Measurements from ENCODE around the gene ZNF473.
"Not testable (repeated sequence)": the region's sequence is repeated elsewhere in the genome, so short reads cannot be mapped to it uniquely, and the experiment has no call there.

Gene ZNF473

GRCh38 chr19:50051228-50051895 is 25.6 kb downstream of the ZNF473 start:
- not testable (repeated sequence) for DNase-seq

GRCh38 chr19:50051964-50052363 is 26.2 kb downstream of the ZNF473 start:
- DNase-seq, result no peak

- DNase-seq, result no peak
These were observed 27.3 kb downstream of the ZNF473 start for GRCh38 chr19:50053119-50053518.

- no peak for DNase-seq
These were observed 32.6 kb downstream of the ZNF473 start for GRCh38 chr19:50058425-50058824.

- DNase-seq, result no peak
These were observed 33.2 kb downstream of the ZNF473 start for GRCh38 chr19:50059045-50059444.

GRCh38 chr19:50060107-50060506 is 34.3 kb downstream of the ZNF473 start:
- no peak for DNase-seq

GRCh38 chr19:50061650-50062049 is 35.8 kb downstream of the ZNF473 start:
- no peak for DNase-seq

- no peak for DNase-seq
These were observed 40.1 kb downstream of the ZNF473 start for GRCh38 chr19:50065938-50066337.

GRCh38 chr19:50067575-50067974 is 41.8 kb downstream of the ZNF473 start:
- no peak for DNase-seq

GRCh38 chr19:50068382-50068781 is 42.6 kb downstream of the ZNF473 start:
- DNase-seq, result not testable (repeated sequence)

- DNase-seq, result not testable (repeated sequence)
These were observed 49.3 kb downstream of the ZNF473 start for GRCh38 chr19:50075076-50075475.

GRCh38 chr19:50075644-50076372 is 50.0 kb downstream of the ZNF473 start:
- DNase-seq, result peak; percentile 48

- not testable (repeated sequence) for DNase-seq
These were observed 51.0 kb downstream of the ZNF473 start for GRCh38 chr19:50076581-50077355.

GRCh38 chr19:50079014-50079413 is 53.2 kb downstream of the ZNF473 start:
- DNase-seq, result not testable (repeated sequence)

GRCh38 chr19:50084440-50084839 is 58.6 kb downstream of the ZNF473 start:
- not testable (repeated sequence) for DNase-seq

GRCh38 chr19:50087153-50087552 is 61.3 kb downstream of the ZNF473 start:
- not testable (repeated sequence) for DNase-seq

- DNase-seq, result not testable (repeated sequence)
These were observed 64.9 kb downstream of the ZNF473 start for GRCh38 chr19:50090706-50091105.

GRCh38 chr19:50091786-50092185 is 66.0 kb downstream of the ZNF473 start:
- DNase-seq, result not testable (repeated sequence)

- DNase-seq, result not testable (repeated sequence)
These were observed 66.8 kb downstream of the ZNF473 start for GRCh38 chr19:50092597-50092996.

- not testable (repeated sequence) for DNase-seq
These were observed 72.1 kb downstream of the ZNF473 start for GRCh38 chr19:50097884-50098283.

- DNase-seq, result not testable (repeated sequence)
These were observed 73.1 kb downstream of the ZNF473 start for GRCh38 chr19:50098892-50099291.

GRCh38 chr19:50099696-50100095 is 73.9 kb downstream of the ZNF473 start:
- DNase-seq, result not testable (repeated sequence)

- not testable (repeated sequence) for DNase-seq
These were observed 75.1 kb downstream of the ZNF473 start for GRCh38 chr19:50100946-50101345.

Measured in RPMI8226 (cell line).